NK-92 (cell line): ENCODE results near the gene PGA3.
"Not testable (repeated sequence)": the region's sequence is repeated elsewhere in the genome, so short reads cannot be mapped to it uniquely, and the experiment has no call there.

ENCODE experiments used
- DNase-seq: peaks from one replicate; lab custom pipeline; 2025; ENCODE audit not compliant: unreplicated experiment; lab: John Stamatoyannopoulos, UW

PGA3 gene

DNA sequence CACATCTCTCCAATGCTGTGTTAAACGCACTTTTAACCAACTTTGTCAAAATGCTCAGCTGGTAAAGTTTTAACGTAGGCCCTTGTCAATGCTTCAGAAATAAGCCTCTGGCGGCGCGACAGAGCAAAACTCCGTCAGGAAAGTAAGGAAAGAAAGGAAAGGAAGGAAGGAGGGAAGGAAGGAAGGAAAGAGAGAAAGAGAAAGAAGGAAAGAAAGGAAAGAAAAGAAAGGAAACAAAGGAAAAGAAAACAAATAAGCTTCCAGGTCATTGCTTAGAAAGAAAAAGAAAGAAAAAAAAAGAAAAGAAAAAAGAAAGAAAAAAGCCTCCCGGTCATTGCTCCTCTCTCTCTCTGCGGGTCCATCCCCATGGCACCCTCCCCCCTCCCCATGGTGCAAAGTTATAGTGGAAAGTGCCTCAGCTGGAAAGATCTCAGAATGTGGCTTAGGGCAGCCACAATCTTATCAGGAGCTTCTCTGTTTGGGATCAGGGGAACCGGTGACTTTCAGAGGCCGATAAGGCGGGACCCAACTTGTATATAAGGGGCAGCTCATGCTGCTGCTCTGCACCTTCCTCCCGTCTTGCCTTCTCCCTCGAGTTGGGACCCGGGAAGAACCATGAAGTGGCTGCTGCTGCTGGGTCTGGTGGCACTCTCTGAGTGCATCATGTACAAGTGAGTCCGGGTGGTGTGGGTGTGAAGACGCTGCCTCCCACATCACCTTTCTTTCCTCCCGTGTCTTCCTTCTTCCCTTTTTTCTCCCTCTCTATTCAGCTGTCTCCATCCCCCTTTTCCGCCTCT is at the start of gene PGA3:
PGA3 (plus strand) TSS at position 566 of the 797 bp plus-strand sequence; CDS start at position 616, 50 bp downstream.
- DNase-seq = not testable (repeated sequence)

DNA sequence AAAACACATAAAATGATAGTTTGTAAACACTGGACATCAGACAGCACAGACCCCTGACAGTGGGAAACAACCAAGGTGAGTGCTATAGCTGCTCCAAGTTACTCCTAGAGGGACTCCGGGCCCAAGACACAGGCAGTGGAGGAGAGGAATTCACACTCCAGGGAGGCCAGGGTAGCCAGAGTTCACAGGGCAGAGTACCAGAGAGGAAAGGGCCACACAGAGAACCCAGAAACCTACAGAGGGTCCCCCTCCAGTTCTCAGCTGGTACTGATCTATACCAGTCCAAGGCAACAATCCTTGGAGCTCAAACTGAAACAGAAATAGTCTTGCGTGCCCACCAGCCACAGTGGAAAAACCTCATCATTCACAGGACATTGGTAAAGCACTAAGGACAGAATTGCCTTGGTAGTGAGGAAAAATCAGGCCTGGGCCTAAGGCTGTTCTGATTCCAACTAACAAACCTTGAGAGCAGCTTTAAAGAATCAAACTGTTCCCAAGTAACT is 49.7 kb upstream of the PGA3 start:
- no peak for DNase-seq

- no peak for DNase-seq
Observed at GRCh38 chr11:61154528-61154927, 48.8 kb upstream of the PGA3 start.

- no peak for DNase-seq
Observed at GRCh38 chr11:61155312-61155711, 48.0 kb upstream of the PGA3 start.

DNA sequence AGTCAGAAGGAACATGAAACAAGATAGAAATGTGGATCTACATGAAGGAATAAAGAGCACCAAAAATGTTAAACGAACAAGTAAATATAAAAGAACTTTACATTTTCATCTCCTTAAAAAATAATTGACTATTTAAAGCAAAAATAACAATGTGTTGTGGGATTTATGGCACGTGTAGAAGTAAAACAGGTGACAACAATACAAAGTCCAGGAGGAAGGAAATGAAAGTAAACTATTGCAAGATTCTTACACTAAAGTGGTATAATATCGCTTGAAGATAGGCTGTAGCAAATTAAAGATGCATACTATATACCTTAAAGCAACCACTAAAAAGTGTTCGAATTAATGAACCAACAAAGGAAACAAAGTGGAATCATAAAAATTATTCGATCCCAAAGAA is 47.6 kb upstream of the PGA3 start:
- DNase-seq = no peak

DNA sequence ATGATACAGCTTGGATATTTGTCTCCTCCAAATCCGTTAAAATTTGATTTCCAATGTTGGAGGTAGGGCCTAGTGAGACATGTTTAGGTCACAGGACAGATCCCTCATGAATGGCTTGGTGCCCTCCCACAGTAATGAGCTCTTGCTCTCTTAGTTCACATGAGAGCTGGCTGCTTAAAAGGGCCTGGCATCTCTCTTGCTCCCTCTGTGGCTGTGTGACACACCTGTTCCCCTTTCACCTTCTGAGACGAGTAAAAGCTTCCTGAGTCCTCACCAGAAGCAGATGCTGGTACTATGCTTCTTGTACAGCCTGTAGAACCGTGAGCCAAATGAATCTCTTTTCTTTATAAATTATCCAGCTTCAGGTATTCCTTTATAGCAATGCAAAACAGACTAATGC is 45.6 kb upstream of the PGA3 start:
- no peak for DNase-seq

GRCh38 chr11:61158691-61159381 is 44.5 kb upstream of the PGA3 start:
- no peak for DNase-seq

DNA sequence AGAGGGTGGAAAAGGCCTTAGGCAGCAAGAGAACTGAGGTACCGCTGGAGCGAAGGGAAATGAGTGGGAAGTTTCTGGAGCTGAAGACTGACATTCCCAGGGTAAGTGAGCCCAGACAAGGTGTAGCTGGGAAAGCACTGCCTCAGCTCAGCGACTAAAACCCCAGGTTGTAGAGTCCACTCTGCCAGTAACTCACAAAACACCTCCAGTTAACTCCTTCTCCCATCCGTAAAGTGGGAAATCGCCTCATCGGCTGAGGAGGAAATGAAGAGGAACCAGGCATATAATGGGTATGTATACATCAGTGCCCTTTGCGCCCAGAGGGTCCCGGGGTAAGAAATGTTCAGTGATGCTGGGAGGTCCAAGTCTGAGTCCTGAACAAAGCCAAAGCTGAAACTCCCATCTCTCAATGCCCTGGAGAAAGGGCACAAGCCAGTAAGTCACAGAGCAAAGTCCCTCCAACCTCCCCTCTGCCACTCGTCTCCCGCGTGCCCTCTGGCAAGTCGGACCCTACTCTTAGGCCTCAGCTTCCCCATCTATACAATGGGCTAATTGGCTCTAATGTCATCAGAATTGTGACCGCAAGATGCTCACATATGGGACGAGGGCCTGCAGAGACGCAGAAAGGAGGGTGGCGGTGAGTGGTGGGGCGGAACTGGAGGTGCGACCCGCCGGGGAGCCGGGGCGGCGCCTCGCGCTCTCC is 42.7 kb upstream of the PGA3 start:
- DNase-seq = no peak

DNA sequence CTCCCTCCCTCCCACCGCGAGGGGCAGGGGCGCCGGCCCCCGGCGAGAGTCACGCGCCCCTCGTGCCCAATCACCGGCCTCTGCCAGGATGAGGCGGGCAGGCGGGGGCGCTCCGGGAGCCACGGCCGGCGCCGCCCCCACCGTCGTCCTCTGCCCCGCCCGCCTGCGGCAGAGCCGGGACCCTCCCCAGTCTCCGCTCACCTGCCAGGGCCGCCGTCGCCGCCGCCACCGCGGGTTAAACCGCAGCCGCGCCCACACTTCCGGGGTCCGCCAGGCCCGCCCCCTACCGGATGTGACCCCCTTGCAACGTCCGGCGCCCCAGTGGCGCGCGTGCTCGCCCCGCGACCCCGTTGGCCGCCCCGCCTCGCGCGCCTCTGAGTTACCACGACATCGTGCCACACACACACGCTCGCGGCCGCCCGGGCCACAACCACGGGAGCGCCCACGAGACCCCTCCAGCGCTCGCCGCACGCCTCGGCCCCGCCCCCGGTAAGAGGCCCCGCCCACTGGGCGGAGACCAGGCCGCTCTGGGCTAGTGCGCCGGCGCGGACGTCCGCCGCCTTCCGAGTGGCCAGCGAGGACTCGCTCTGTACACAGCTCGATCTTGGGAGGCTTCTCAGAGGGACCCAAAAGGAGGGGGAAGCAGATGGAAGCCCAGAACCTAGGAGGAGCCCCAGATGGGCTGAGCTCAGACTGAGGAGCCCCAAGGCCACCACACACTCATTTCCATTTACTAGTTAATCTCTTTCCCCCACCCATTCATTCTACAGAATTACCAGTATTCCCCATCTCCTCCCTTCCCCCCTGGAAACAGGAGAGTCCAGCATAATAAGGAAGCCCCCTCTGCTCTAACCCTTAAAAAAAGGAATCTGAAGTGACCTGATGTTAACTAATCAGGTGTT is 41.9 kb upstream of the PGA3 start, which contains the start of gene VPS37C:
VPS37C (minus strand) TSS at position 237 of the 902 bp plus-strand sequence. CDS start 22,597 bp downstream, outside the sequence.
- peak; percentile 40 for DNase-seq

GRCh38 chr11:61162092-61162941 is 41.0 kb upstream of the PGA3 start:
- no peak for DNase-seq

- no peak for DNase-seq
Observed at GRCh38 chr11:61163021-61163420, 40.3 kb upstream of the PGA3 start.

DNA sequence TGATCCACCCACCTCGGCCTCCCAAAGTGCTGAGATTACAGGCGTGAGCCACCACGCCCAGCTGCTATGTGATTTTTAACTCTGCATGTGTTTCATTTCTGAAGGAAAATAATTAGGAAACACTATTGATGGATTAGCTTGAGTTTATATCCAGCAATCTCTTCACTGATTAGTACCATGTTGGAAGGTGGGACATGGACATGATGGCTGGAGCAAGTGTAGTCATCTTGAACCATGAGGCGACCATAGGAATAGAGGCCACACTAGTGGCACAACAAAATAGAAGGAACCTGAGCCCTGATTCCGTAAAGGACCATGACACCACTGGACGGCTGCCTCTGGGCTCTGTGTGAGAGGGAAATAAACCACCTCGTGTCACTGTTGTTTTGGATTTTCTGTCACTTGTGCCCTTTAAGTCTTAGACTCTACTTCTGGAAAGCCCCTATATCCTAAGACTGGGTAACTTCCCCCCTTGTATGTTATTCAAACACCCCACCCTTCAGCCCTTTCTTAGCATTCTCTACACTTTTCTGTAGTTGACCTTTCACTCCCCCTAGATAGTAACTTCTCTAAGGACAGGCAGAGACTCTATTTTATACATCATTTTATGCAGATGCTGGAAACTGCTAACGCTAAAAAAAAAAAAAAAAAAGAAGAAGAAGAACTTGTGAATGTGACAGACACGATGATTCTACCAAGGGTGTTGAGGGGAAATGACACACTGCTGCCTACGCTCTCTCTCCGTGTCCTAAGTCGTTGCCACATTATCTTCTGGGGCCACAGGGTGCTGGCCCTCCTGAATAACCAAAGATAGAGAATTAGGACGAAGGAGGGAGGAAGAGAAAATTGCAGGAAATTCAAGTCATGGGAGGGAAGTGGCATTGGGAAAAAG is 39.4 kb upstream of the PGA3 start:
- no peak for DNase-seq

- no peak for DNase-seq
Observed at GRCh38 chr11:61164606-61165424, 38.5 kb upstream of the PGA3 start.

DNA sequence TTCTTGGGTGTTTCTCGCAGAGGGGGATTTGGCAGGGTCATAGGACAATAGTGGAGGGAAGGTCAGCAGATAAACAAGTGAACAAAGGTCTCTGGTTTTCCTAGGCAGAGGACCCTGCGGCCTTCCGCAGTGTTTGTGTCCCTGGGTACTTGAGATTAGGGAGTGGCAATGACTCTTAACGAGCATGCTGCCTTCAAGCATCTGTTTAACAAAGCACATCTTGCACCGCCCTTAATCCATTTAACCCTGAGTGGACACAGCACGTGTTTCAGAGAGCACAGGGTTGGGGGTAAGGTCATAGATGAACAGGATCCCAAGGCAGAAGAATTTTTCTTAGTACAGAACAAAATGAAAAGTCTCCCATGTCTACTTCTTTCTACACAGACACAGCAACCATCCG is 37.5 kb upstream of the PGA3 start:
- DNase-seq = not testable (repeated sequence)

DNA sequence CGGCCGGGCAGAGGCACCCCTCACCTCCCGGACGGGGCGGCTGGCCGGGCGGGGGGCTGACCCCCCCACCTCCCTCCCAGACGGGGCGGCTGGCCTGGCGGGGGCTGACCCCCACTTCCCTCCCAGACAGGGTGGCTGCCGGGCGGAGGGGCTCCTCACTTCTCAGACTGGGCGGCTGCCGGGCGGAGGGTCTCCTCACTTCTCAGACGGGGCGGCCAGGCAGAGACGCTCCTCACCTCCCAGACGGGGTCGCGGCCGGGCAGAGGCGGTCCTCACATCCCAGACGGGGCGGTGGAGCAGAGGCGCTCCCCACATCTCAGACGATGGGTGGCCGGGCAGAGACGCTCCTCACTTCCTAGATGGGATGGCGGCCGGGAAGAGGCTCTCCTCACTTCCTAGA is 37.0 kb upstream of the PGA3 start:
- not testable (repeated sequence) for DNase-seq

GRCh38 chr11:61168042-61168688 is 35.1 kb upstream of the PGA3 start:
- no peak for DNase-seq

- no peak for DNase-seq
Observed at GRCh38 chr11:61168800-61169199, 34.5 kb upstream of the PGA3 start.
